Endothelial cell (in vitro differentiated cells): ENCODE results near the gene ADAMTS8. TPM values are rescaled to one million over a fixed set of nuclear protein-coding genes. Genes with fewer than 3 reads are reported as not detected.

Source experiments
- DNase-seq: peaks from one replicate; pipeline ENCODE4 v3.0.0; 2021; ENCODE audit warnings: low spot score
- H3K27ac Mint-ChIP-seq: one replicate; pipeline ENCODE4 v1.8.0; 2021; ENCODE audit warnings: mixed read lengths, inconsistent platforms; ENCODE audit not compliant: unreplicated experiment
- H3K27me3 Mint-ChIP-seq: one replicate; pipeline ENCODE4 v1.8.0; 2021; ENCODE audit warnings: mild to moderate bottlenecking, moderate library complexity, mixed read lengths, inconsistent platforms; ENCODE audit not compliant: unreplicated experiment
- H3K36me3 Mint-ChIP-seq: one replicate; pipeline ENCODE4 v1.8.0; 2021; ENCODE audit warnings: mild to moderate bottlenecking, low read depth, mixed read lengths, inconsistent platforms; ENCODE audit not compliant: unreplicated experiment
- H3K4me1 Mint-ChIP-seq: one replicate; pipeline ENCODE4 v1.8.0; 2021; ENCODE audit warnings: mild to moderate bottlenecking, mixed read lengths, inconsistent platforms; ENCODE audit not compliant: unreplicated experiment
- H3K4me3 Mint-ChIP-seq: one replicate; pipeline ENCODE4 v1.8.0; 2021; ENCODE audit warnings: mild to moderate bottlenecking, mixed read lengths, inconsistent platforms; ENCODE audit not compliant: unreplicated experiment
- H3K9me3 Mint-ChIP-seq: one replicate; pipeline ENCODE4 v1.8.0; 2021; ENCODE audit warnings: mixed read lengths, inconsistent platforms; ENCODE audit not compliant: unreplicated experiment
- total RNA-seq: library from RNA; stranded (reverse); fragmentation: NEBNext Ultra II Directional; extraction: Animal tissue kit (Norgen Biotek cat#: 25700); gene quantifications from one replicate; pipeline ENCODE4 v1.2.1, GENCODE V29; 2021; ENCODE audit not compliant: unreplicated experiment
- TF ChIP-seq, protein P1 (sequence below): fragments of 200-600 bp; sonication (generic); IDR thresholded peaks from one replicate; pipeline ENCODE4 v1.5.0; 2021; ENCODE audit warnings: antibody characterized with exemption; ENCODE audit not compliant: unreplicated experiment

ADAMTS8 gene
- total RNA-seq, 1 donor from 2014 or later: 0.31 TPM

GRCh38 chr11:130472434-130472961, 44.1 kb upstream of the ADAMTS8 start:
- Mint-ChIP-seq H3K4me3 (no peak overlapping the region), H3K27ac (no peak overlapping the region), H3K4me1 (peaks cover 7% of the 10 kb centered on the region), H3K36me3 (peaks cover 4% of the 10 kb centered on the region), H3K9me3 (no peaks in the 10 kb centered on the region), H3K27me3 (peaks cover 9% of the 10 kb centered on the region)
- DNase-seq: no peak
- TF ChIP-seq, protein P1, sequence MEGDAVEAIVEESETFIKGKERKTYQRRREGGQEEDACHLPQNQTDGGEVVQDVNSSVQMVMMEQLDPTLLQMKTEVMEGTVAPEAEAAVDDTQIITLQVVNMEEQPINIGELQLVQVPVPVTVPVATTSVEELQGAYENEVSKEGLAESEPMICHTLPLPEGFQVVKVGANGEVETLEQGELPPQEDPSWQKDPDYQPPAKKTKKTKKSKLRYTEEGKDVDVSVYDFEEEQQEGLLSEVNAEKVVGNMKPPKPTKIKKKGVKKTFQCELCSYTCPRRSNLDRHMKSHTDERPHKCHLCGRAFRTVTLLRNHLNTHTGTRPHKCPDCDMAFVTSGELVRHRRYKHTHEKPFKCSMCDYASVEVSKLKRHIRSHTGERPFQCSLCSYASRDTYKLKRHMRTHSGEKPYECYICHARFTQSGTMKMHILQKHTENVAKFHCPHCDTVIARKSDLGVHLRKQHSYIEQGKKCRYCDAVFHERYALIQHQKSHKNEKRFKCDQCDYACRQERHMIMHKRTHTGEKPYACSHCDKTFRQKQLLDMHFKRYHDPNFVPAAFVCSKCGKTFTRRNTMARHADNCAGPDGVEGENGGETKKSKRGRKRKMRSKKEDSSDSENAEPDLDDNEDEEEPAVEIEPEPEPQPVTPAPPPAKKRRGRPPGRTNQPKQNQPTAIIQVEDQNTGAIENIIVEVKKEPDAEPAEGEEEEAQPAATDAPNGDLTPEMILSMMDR: no peak

- Mint-ChIP-seq H3K4me3 (no peak overlapping the region), H3K27ac (no peak overlapping the region), H3K36me3 (peaks cover 4% of the 10 kb centered on the region), H3K4me1 (peaks cover 3% of the 10 kb centered on the region), H3K27me3 (peaks cover 9% of the 10 kb centered on the region), H3K9me3 (no peaks in the 10 kb centered on the region)
- TF ChIP-seq, protein P1: no peak
- DNase-seq: no peak
Measured at GRCh38 chr11:130471731-130472433, 43.5 kb upstream of the ADAMTS8 start.

- no peak for DNase-seq
- Mint-ChIP-seq H3K27ac (no peak overlapping the region), H3K4me1 (no peaks in the 10 kb centered on the region), H3K4me3 (no peak overlapping the region), H3K27me3 (peaks cover 6% of the 10 kb centered on the region), H3K36me3 (peaks cover 4% of the 10 kb centered on the region), H3K9me3 (no peaks in the 10 kb centered on the region)
- TF ChIP-seq, protein P1: no peak
Measured at GRCh38 chr11:130470832-130471706, 42.7 kb upstream of the ADAMTS8 start.

- H3K27me3 Mint-ChIP-seq: peaks cover 4% of the 10 kb centered on the region
- TF ChIP-seq, protein P1: no peak
- H3K4me1 Mint-ChIP-seq: no peaks in the 10 kb centered on the region
- no peaks in the 10 kb centered on the region for H3K36me3 Mint-ChIP-seq
- no peak for DNase-seq
- no peak overlapping the region for H3K27ac Mint-ChIP-seq
- H3K4me3 Mint-ChIP-seq: no peak overlapping the region
- H3K9me3 Mint-ChIP-seq: no peaks in the 10 kb centered on the region
Measured at GRCh38 chr11:130469181-130469580, 40.8 kb upstream of the ADAMTS8 start.
